Suprapubic skin (tissue), 4 donors: ENCODE data around the gene BICRAL.

Experiments
- CTCF ChIP-seq, 2 donors: fragments of 200-600 bp in 1 of 2; fragments of 450-650 bp in 1 of 2; sonication (generic) in 1 of 2; IDR thresholded peaks; one replicate each; pipeline ENCODE4 v1.5.1; 2016 to 2019; ENCODE audit warnings: antibody characterized with exemption in 2 of 2, mild to moderate bottlenecking in 1 of 2, moderate library complexity in 1 of 2
- POLR2A ChIP-seq, 2 donors: fragments of 450-650 bp; IDR thresholded peaks; one replicate each; pipeline ENCODE4 v1.6.1; 2017; ENCODE audit warnings: antibody characterized with exemption in 2 of 2, mild to moderate bottlenecking in 2 of 2, moderate library complexity in 2 of 2
- POLR2AphosphoS5 ChIP-seq, 3 donors: sonication (generic); formaldehyde crosslinking; IDR thresholded peaks; one replicate each; pipeline ENCODE4 v1.6.1; 2017; ENCODE audit warnings: antibody characterized with exemption in 3 of 3

GRCh38 chr6:42819803-42820511 is 38.1 kb downstream of the BICRAL start:
- TF ChIP-seq POLR2AphosphoS5 (IDR thresholded peaks at IDR 0.05), result no peak
- peak; percentile 2 to 46 for TF ChIP-seq CTCF (IDR thresholded peaks at IDR 0.05)
- TF ChIP-seq POLR2A (IDR thresholded peaks at IDR 0.05), result no peak
